ENCODE data around the gene CYP1A1. TPM values are rescaled to one million over a fixed set of nuclear protein-coding genes. Genes with fewer than 3 reads are reported as not detected.

Gene CYP1A1
- total RNA-seq, 4 donors from 2014 or later = 1.5 to 2.5 TPM; not detected in 2

- intact Hi-C loops (cut with DNase I) = no loop called here
- no peak for DNase-seq (ENCODE audit: extremely low spot score)
- Histone ChIP-seq H3K4me3 (no peak overlapping the region), H3K27me3 (peaks cover 0 to 57% (median 0%) of the 10 kb centered on the region in 4 donors), H3K9me3 (no peaks in the 10 kb centered on the region), H3K27ac (replicated peaks in 1 of 4) (no peak overlapping the region), H3K36me3 (no peaks in the 10 kb centered on the region), H3K4me1 (peaks cover 1 to 7% (median 2%) of the 10 kb centered on the region in 4 donors)
- TF ChIP-seq, protein P1, sequence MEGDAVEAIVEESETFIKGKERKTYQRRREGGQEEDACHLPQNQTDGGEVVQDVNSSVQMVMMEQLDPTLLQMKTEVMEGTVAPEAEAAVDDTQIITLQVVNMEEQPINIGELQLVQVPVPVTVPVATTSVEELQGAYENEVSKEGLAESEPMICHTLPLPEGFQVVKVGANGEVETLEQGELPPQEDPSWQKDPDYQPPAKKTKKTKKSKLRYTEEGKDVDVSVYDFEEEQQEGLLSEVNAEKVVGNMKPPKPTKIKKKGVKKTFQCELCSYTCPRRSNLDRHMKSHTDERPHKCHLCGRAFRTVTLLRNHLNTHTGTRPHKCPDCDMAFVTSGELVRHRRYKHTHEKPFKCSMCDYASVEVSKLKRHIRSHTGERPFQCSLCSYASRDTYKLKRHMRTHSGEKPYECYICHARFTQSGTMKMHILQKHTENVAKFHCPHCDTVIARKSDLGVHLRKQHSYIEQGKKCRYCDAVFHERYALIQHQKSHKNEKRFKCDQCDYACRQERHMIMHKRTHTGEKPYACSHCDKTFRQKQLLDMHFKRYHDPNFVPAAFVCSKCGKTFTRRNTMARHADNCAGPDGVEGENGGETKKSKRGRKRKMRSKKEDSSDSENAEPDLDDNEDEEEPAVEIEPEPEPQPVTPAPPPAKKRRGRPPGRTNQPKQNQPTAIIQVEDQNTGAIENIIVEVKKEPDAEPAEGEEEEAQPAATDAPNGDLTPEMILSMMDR (IDR thresholded peaks at IDR 0.05) = no peak
- TF ChIP-seq POLR2AphosphoS5 (IDR thresholded peaks at IDR 0.05) (no peak), EP300 (IDR thresholded peaks at IDR 0.05) (no peak), POLR2A (IDR thresholded peaks at IDR 0.05; ENCODE audit: low read depth) (no peak)
- 91% methylated on average over 11 of the region's 15 CpGs for WGBS
Observed at GRCh38 chr15:74763416-74763815, 38.1 kb upstream of the CYP1A1 start.

DNA sequence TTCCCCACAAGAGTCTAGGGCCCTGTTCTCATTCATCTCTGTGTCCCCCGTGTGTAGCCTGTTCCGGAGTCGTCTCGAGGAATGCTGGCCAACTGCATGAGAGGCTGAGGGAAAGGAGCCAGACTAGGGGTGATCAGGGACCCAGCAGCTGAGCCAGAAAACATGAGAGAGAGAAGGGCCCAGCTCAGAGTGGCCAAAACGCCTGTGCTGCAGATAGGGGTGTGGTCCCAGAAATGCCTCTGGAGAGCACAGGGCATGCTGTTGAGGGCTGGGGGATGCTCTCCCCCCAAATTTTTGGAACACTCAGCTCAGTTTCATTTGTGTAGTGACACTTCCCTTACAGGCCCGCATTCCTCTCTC, 37.4 kb upstream of the CYP1A1 start:
- Histone ChIP-seq H3K4me3 (no peak overlapping the region), H3K9me3 (no peaks in the 10 kb centered on the region), H3K4me1 (peaks cover 0 to 7% (median 0%) of the 10 kb centered on the region in 4 donors), H3K36me3 (no peaks in the 10 kb centered on the region), H3K27me3 (peaks cover 0 to 52% (median 0%) of the 10 kb centered on the region in 4 donors), H3K27ac (replicated peaks in 1 of 4) (no peak overlapping the region)
- TF ChIP-seq POLR2AphosphoS5 (IDR thresholded peaks at IDR 0.05) (no peak), EP300 (IDR thresholded peaks at IDR 0.05) (no peak)
- intact Hi-C loops (cut with DNase I) = no loop called here
- WGBS = 49% methylated on average over 6 of the region's 6 CpGs
- DNase-seq (ENCODE audit: extremely low spot score) = no peak

- H3K36me3 ChIP-seq = no peaks in the 10 kb centered on the region
- no peak overlapping the region for H3K27ac ChIP-seq (replicated peaks in 1 of 4)
- no peak overlapping the region for H3K4me3 ChIP-seq
- intact Hi-C loops (cut with DNase I) = no loop called here
- peaks cover 0 to 7% (median 0%) of the 10 kb centered on the region in 4 donors for H3K4me1 ChIP-seq
- 94% methylated on average over 5 of the region's 8 CpGs for WGBS
- TF ChIP-seq EP300 (IDR thresholded peaks at IDR 0.05) (no peak), POLR2AphosphoS5 (IDR thresholded peaks at IDR 0.05) (no peak), POLR2A (IDR thresholded peaks at IDR 0.05; ENCODE audit: low read depth) (no peak)
- TF ChIP-seq, protein P1 (IDR thresholded peaks at IDR 0.05) = no peak
- DNase-seq (ENCODE audit: extremely low spot score) = no peak
- H3K9me3 ChIP-seq = no peaks in the 10 kb centered on the region
- peaks cover 0 to 32% (median 0%) of the 10 kb centered on the region in 4 donors for H3K27me3 ChIP-seq
Observed at GRCh38 chr15:74758736-74759135, 33.4 kb upstream of the CYP1A1 start.

- WGBS = 89% methylated on average over 20 of the region's 20 CpGs
- Histone ChIP-seq H3K36me3 (no peaks in the 10 kb centered on the region), H3K9me3 (no peaks in the 10 kb centered on the region), H3K4me1 (no peaks in the 10 kb centered on the region), H3K27me3 (peaks cover 0 to 1% (median 0%) of the 10 kb centered on the region in 4 donors), H3K4me3 (no peak overlapping the region), H3K27ac (replicated peaks in 1 of 4) (no peak overlapping the region)
- TF ChIP-seq, protein P1 (IDR thresholded peaks at IDR 0.05) = no peak
- no peak for TF ChIP-seq EP300 (IDR thresholded peaks at IDR 0.05)
- no peak for TF ChIP-seq POLR2AphosphoS5 (IDR thresholded peaks at IDR 0.05)
- TF ChIP-seq POLR2A (IDR thresholded peaks at IDR 0.05; ENCODE audit: low read depth) = no peak
- no peak for DNase-seq (ENCODE audit: extremely low spot score)
- intact Hi-C loops (cut with DNase I) = no loop called here
Observed at GRCh38 chr15:74754593-74755215, 29.4 kb upstream of the CYP1A1 start.

DNA sequence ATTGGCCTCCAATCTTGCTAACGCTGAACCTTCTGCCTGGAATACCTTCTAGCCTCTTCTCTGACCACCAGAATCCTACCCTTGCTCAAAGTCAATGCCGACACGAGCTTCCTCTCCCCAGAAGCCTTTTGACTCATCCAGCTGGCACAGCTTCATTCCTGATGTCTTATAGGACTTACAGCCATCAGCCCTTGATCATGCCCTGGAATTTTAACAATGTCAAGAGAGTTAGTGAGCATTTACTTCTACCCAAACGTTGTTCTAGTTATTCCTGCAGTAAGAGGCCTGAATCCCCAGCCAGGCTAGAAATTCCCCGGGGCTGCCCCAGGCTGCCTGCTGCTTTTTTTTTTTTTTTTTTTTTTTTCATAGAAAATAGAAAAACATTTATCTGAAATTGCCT, 27.2 kb upstream of the CYP1A1 start:
- TF ChIP-seq EP300 (IDR thresholded peaks at IDR 0.05) (no peak), POLR2A (IDR thresholded peaks at IDR 0.05; ENCODE audit: low read depth) (no peak), POLR2AphosphoS5 (IDR thresholded peaks at IDR 0.05) (no peak)
- 58% methylated on average over 5 of the region's 5 CpGs for WGBS
- no peak overlapping the region for H3K4me3 ChIP-seq
- no peaks in the 10 kb centered on the region for H3K9me3 ChIP-seq
- DNase-seq (ENCODE audit: extremely low spot score) = no peak
- no peaks in the 10 kb centered on the region for H3K4me1 ChIP-seq
- H3K27ac ChIP-seq (replicated peaks in 1 of 4) = no peak overlapping the region
- no peaks in the 10 kb centered on the region for H3K27me3 ChIP-seq
- H3K36me3 ChIP-seq = no peaks in the 10 kb centered on the region
- intact Hi-C loops (cut with DNase I) = no loop called here

DNA sequence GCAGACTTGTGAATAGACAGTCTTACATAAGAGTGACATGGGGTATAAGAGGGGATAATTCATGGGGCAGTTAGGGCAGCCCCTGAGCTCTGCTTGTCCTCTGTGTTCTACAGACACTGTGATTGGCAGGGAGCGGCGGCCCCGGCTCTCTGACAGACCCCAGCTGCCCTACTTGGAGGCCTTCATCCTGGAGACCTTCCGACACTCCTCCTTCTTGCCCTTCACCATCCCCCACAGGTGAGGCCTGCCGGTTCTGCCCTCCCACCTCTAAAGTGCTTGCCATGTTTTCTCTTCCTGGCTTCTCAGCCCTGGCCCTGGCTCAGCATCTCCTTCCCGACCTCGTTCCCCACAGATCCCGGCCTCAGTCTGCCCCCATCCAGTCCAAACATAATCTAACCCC, 26.7 kb upstream of the CYP1A1 start:
- intact Hi-C loops (cut with DNase I) = no loop called here
- 67% methylated on average over 8 of the region's 8 CpGs for WGBS

More for the DNA sequence above, 26.7 kb upstream of the CYP1A1 start:
- Histone ChIP-seq H3K9me3 (no peaks in the 10 kb centered on the region), H3K27ac (replicated peaks in 1 of 4) (no peak overlapping the region), H3K4me1 (no peaks in the 10 kb centered on the region), H3K27me3 (no peaks in the 10 kb centered on the region), H3K36me3 (no peaks in the 10 kb centered on the region), H3K4me3 (no peak overlapping the region)
- DNase-seq (ENCODE audit: extremely low spot score) = no peak
- TF ChIP-seq EP300 (IDR thresholded peaks at IDR 0.05) (no peak), POLR2A (IDR thresholded peaks at IDR 0.05; ENCODE audit: low read depth) (no peak), POLR2AphosphoS5 (IDR thresholded peaks at IDR 0.05) (no peak)
- TF ChIP-seq, protein P1 (IDR thresholded peaks at IDR 0.05) = no peak

Data from esophagus muscularis mucosa (tissue), 4 donors.